ENCODE measurements around the gene PLPP7.
"Not testable (repeated sequence)": the region's sequence is repeated elsewhere in the genome, so short reads cannot be mapped to it uniquely, and the experiment has no call there.

PLPP7 gene

GRCh38 chr9:131289301-131290035, at the start of gene PLPP7:
PLPP7 (plus strand) TSS chr9:131289723; CDS start chr9:131289998, 275 bp downstream.
- Mint-ChIP-seq H3K36me3 (ENCODE audit: low read depth) (no peaks in the 10 kb centered on the region), H3K27me3 (no peaks in the 10 kb centered on the region), H3K27ac (no peak within 1 kb of the TSS), H3K4me3 (no peak within 1 kb of the TSS), H3K9me3 (no peaks in the 10 kb centered on the region), H3K4me1 (ENCODE audit: low read depth) (no peaks in the 10 kb centered on the region)
- no peak for DNase-seq

GRCh38 chr9:131240047-131240921, 49.2 kb upstream of the PLPP7 start:
- Mint-ChIP-seq H3K4me1 (ENCODE audit: low read depth) (peaks cover 39% of the 10 kb centered on the region), H3K36me3 (ENCODE audit: low read depth) (peaks cover 9% of the 10 kb centered on the region), H3K4me3 (no peak overlapping the region), H3K9me3 (no peaks in the 10 kb centered on the region), H3K27ac (no peak overlapping the region), H3K27me3 (no peaks in the 10 kb centered on the region)
- peak; percentile 23 for DNase-seq

GRCh38 chr9:131244331-131244730, 45.2 kb upstream of the PLPP7 start:
- not testable (repeated sequence) for H3K4me1 Mint-ChIP-seq (ENCODE audit: low read depth); H3K27ac Mint-ChIP-seq; H3K36me3 Mint-ChIP-seq (ENCODE audit: low read depth); H3K27me3 Mint-ChIP-seq; H3K4me3 Mint-ChIP-seq; DNase-seq; H3K9me3 Mint-ChIP-seq

GRCh38 chr9:131246618-131247017, 42.9 kb upstream of the PLPP7 start:
- H3K4me1 Mint-ChIP-seq (ENCODE audit: low read depth), result peaks cover 2% of the 10 kb centered on the region
- H3K36me3 Mint-ChIP-seq (ENCODE audit: low read depth), result no peaks in the 10 kb centered on the region
- H3K27ac Mint-ChIP-seq, result no peak overlapping the region
- H3K27me3 Mint-ChIP-seq, result no peaks in the 10 kb centered on the region
- DNase-seq, result no peak
- H3K4me3 Mint-ChIP-seq, result no peak overlapping the region
- no peaks in the 10 kb centered on the region for H3K9me3 Mint-ChIP-seq

GRCh38 chr9:131252120-131252519, 37.4 kb upstream of the PLPP7 start:
- Mint-ChIP-seq H3K27me3 (no peaks in the 10 kb centered on the region), H3K9me3 (no peaks in the 10 kb centered on the region), H3K4me1 (ENCODE audit: low read depth) (peaks cover 45% of the 10 kb centered on the region), H3K4me3 (peak overlapping the region; percentile 76), H3K36me3 (ENCODE audit: low read depth) (peaks cover 2% of the 10 kb centered on the region), H3K27ac (no peak overlapping the region)
- no peak for DNase-seq

- Mint-ChIP-seq H3K9me3 (no peaks in the 10 kb centered on the region), H3K27ac (peak overlapping the region; percentile 59), H3K36me3 (ENCODE audit: low read depth) (peaks cover 19% of the 10 kb centered on the region), H3K4me3 (peak overlapping the region; percentile 76), H3K4me1 (ENCODE audit: low read depth) (peaks cover 57% of the 10 kb centered on the region), H3K27me3 (no peaks in the 10 kb centered on the region)
- DNase-seq, result no peak
These were observed 35.5 kb upstream of the PLPP7 start for GRCh38 chr9:131253891-131254491.

GRCh38 chr9:131254626-131255025, 34.9 kb upstream of the PLPP7 start:
- Mint-ChIP-seq H3K36me3 (ENCODE audit: low read depth) (peaks cover 25% of the 10 kb centered on the region), H3K9me3 (no peaks in the 10 kb centered on the region), H3K4me1 (ENCODE audit: low read depth) (peaks cover 59% of the 10 kb centered on the region), H3K4me3 (no peak overlapping the region), H3K27ac (peak overlapping the region; percentile 67), H3K27me3 (no peaks in the 10 kb centered on the region)
- no peak for DNase-seq

GRCh38 chr9:131255676-131256197, 33.8 kb upstream of the PLPP7 start:
- Mint-ChIP-seq H3K27ac (peak overlapping the region; percentile 97), H3K4me3 (peak overlapping the region; percentile 84), H3K36me3 (ENCODE audit: low read depth) (peaks cover 36% of the 10 kb centered on the region), H3K27me3 (no peaks in the 10 kb centered on the region), H3K9me3 (no peaks in the 10 kb centered on the region), H3K4me1 (ENCODE audit: low read depth) (peaks cover 66% of the 10 kb centered on the region)
- no peak for DNase-seq

- DNase-seq, result no peak
- H3K27me3 Mint-ChIP-seq, result no peaks in the 10 kb centered on the region
- H3K27ac Mint-ChIP-seq, result peak overlapping the region; percentile 97
- peak overlapping the region; percentile 84 for H3K4me3 Mint-ChIP-seq
- H3K9me3 Mint-ChIP-seq, result no peaks in the 10 kb centered on the region
- peaks cover 53% of the 10 kb centered on the region for H3K36me3 Mint-ChIP-seq (ENCODE audit: low read depth)
- H3K4me1 Mint-ChIP-seq (ENCODE audit: low read depth), result peaks cover 67% of the 10 kb centered on the region
These were observed 32.1 kb upstream of the PLPP7 start for GRCh38 chr9:131257266-131258025.

- Mint-ChIP-seq H3K27ac (peak overlapping the region; percentile 97), H3K4me1 (ENCODE audit: low read depth) (peaks cover 69% of the 10 kb centered on the region), H3K4me3 (no peak overlapping the region), H3K9me3 (no peaks in the 10 kb centered on the region), H3K36me3 (ENCODE audit: low read depth) (peaks cover 61% of the 10 kb centered on the region), H3K27me3 (no peaks in the 10 kb centered on the region)
- DNase-seq, result no peak
These were observed 31.3 kb upstream of the PLPP7 start for GRCh38 chr9:131258186-131258585.

GRCh38 chr9:131258698-131259431, 30.7 kb upstream of the PLPP7 start:
- no peaks in the 10 kb centered on the region for H3K27me3 Mint-ChIP-seq
- peaks cover 67% of the 10 kb centered on the region for H3K4me1 Mint-ChIP-seq (ENCODE audit: low read depth)
- H3K4me3 Mint-ChIP-seq, result no peak overlapping the region
- H3K9me3 Mint-ChIP-seq, result no peaks in the 10 kb centered on the region
- H3K36me3 Mint-ChIP-seq (ENCODE audit: low read depth), result peaks cover 66% of the 10 kb centered on the region
- no peak for DNase-seq
- peak overlapping the region; percentile 50 for H3K27ac Mint-ChIP-seq

- Mint-ChIP-seq H3K4me1 (ENCODE audit: low read depth) (peaks cover 67% of the 10 kb centered on the region), H3K9me3 (no peaks in the 10 kb centered on the region)
These were observed 30.1 kb upstream of the PLPP7 start for GRCh38 chr9:131259432-131259898.

GRCh38 chr9:131259916-131260597, 29.5 kb upstream of the PLPP7 start:
- H3K36me3 Mint-ChIP-seq (ENCODE audit: low read depth), result peaks cover 76% of the 10 kb centered on the region
- H3K9me3 Mint-ChIP-seq, result no peaks in the 10 kb centered on the region
- peaks cover 69% of the 10 kb centered on the region for H3K4me1 Mint-ChIP-seq (ENCODE audit: low read depth)
- H3K4me3 Mint-ChIP-seq, result no peak overlapping the region
- no peaks in the 10 kb centered on the region for H3K27me3 Mint-ChIP-seq
- DNase-seq, result no peak
- peak overlapping the region; percentile 79 for H3K27ac Mint-ChIP-seq

More at GRCh38 chr9:131259432-131259898, 30.1 kb upstream of the PLPP7 start:
- no peak for DNase-seq
- H3K27me3 Mint-ChIP-seq, result no peaks in the 10 kb centered on the region
- H3K27ac Mint-ChIP-seq, result peak overlapping the region; percentile 61
- peaks cover 72% of the 10 kb centered on the region for H3K36me3 Mint-ChIP-seq (ENCODE audit: low read depth)
- no peak overlapping the region for H3K4me3 Mint-ChIP-seq

Measured in activated T-cell treated with anti-CD3 and anti-CD28 coated beads, Interleukin-2, amount 50 U/mL, for 24 hours (primary cell).